Measurements from ENCODE around the gene PRICKLE2.

DNA sequence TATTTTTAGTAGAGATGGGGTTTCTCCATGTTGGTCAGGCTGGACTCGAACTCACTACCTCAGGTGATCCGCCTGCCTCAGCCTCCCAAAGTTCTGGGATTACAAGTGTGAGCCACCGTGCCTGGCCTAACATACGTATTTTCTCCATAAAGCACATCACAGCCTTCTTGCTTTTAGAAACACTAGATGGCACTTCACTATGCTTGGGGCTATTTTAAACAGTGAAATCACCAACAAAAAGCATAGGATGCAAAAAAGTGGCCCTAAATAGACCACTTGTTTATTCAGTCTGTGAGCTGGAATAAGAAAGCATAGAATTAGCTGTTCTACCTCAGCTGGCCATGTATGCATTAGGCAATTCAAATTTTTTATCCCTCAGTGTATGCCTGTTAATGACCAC is 46.0 kb downstream of the PRICKLE2 start:
- no peak for TF ChIP-seq CTCF (IDR thresholded peaks at IDR 0.05)
- TF ChIP-seq, protein P1, sequence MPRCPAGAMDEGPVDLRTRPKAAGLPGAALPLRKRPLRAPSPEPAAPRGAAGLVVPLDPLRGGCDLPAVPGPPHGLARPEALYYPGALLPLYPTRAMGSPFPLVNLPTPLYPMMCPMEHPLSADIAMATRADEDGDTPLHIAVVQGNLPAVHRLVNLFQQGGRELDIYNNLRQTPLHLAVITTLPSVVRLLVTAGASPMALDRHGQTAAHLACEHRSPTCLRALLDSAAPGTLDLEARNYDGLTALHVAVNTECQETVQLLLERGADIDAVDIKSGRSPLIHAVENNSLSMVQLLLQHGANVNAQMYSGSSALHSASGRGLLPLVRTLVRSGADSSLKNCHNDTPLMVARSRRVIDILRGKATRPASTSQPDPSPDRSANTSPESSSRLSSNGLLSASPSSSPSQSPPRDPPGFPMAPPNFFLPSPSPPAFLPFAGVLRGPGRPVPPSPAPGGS (IDR thresholded peaks at IDR 0.05), result no peak
- TF ChIP-seq HEYL (CRISPR knock-in tag; IDR thresholded peaks at IDR 0.05), result no peak
- TF ChIP-seq KDM5A (IDR thresholded peaks at IDR 0.05), result no peak
- no peak for TF ChIP-seq EHMT2 (IDR thresholded peaks at IDR 0.05; ENCODE audit: low read depth)
- TF ChIP-seq RFX5 (IDR thresholded peaks at IDR 0.05), result no peak
- TF ChIP-seq, protein P2, sequence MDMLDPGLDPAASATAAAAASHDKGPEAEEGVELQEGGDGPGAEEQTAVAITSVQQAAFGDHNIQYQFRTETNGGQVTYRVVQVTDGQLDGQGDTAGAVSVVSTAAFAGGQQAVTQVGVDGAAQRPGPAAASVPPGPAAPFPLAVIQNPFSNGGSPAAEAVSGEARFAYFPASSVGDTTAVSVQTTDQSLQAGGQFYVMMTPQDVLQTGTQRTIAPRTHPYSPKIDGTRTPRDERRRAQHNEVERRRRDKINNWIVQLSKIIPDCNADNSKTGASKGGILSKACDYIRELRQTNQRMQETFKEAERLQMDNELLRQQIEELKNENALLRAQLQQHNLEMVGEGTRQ (IDR thresholded peaks at IDR 0.05), result no peak
- TF ChIP-seq POLR2A (IDR thresholded peaks at IDR 0.05; ENCODE audit: low read length), result no peak
- TF ChIP-seq MYC (IDR thresholded peaks at IDR 0.05; ENCODE audit: borderline replicate concordance, low read length), result no peak
- no peak for TF ChIP-seq CBX2 (IDR thresholded peaks at IDR 0.05; ENCODE audit: borderline replicate concordance, low read depth)
- no peak for TF ChIP-seq E2F6 (IDR thresholded peaks at IDR 0.05; ENCODE audit: borderline replicate concordance, low read depth)
- no peak for TF ChIP-seq CEBPB (IDR thresholded peaks at IDR 0.05)
